COLO829 (cell line): ENCODE data around the gene FBXL13.
"Not testable (repeated sequence)": the region's sequence is repeated elsewhere in the genome, so short reads cannot be mapped to it uniquely, and the experiment has no call there.

Source experiments
- DNase-seq: peaks from one replicate; pipeline ENCODE4 v3.0.0; 2012; ENCODE audit warnings: low spot score

The FBXL13 gene

GRCh38 chr7:103079836-103080235 lies 5.2 kb upstream of the FBXL13 start:
- DNase-seq: no peak

- not testable (repeated sequence) for DNase-seq
These were observed 3.6 kb upstream of the FBXL13 start for GRCh38 chr7:103078226-103078625.

- DNase-seq: no peak
These were observed 2.7 kb upstream of the FBXL13 start for GRCh38 chr7:103077318-103077717.

- DNase-seq: no peak
These were observed 2.2 kb upstream of the FBXL13 start for GRCh38 chr7:103076764-103077163.

GRCh38 chr7:103075337-103075918 lies 832 bp upstream of the FBXL13 start:
- DNase-seq: peak; percentile 37

GRCh38 chr7:103073989-103074518 lies 542 bp downstream of the FBXL13 start:
- DNase-seq: no peak

GRCh38 chr7:103071000-103071399 lies 3.6 kb downstream of the FBXL13 start:
- no peak for DNase-seq

- DNase-seq: no peak
These were observed 5.9 kb downstream of the FBXL13 start for GRCh38 chr7:103068414-103069403.

GRCh38 chr7:103065667-103066066 lies 8.9 kb downstream of the FBXL13 start:
- DNase-seq: peak; percentile 60

- no peak for DNase-seq
These were observed 10.7 kb downstream of the FBXL13 start for GRCh38 chr7:103063895-103064294.

GRCh38 chr7:103059471-103059870 lies 15.1 kb downstream of the FBXL13 start:
- DNase-seq: no peak

- DNase-seq: no peak
These were observed 16.5 kb downstream of the FBXL13 start for GRCh38 chr7:103058122-103058521.

GRCh38 chr7:103056006-103056405 lies 18.6 kb downstream of the FBXL13 start:
- DNase-seq: not testable (repeated sequence)

- DNase-seq: no peak
These were observed 23.1 kb downstream of the FBXL13 start for GRCh38 chr7:103051519-103051918.

GRCh38 chr7:103048833-103049232 lies 25.8 kb downstream of the FBXL13 start:
- DNase-seq: no peak

- not testable (repeated sequence) for DNase-seq
These were observed 32.8 kb downstream of the FBXL13 start for GRCh38 chr7:103041815-103042214.

- DNase-seq: not testable (repeated sequence)
These were observed 36.5 kb downstream of the FBXL13 start for GRCh38 chr7:103037823-103038739.

- DNase-seq: no peak
These were observed 37.1 kb downstream of the FBXL13 start for GRCh38 chr7:103037476-103037822.

- DNase-seq: not testable (repeated sequence)
These were observed 40.3 kb downstream of the FBXL13 start for GRCh38 chr7:103034318-103034717.

GRCh38 chr7:103031781-103032180 lies 42.8 kb downstream of the FBXL13 start:
- DNase-seq: no peak

- DNase-seq: no peak
These were observed 43.6 kb downstream of the FBXL13 start for GRCh38 chr7:103031024-103031423.

- no peak for DNase-seq
These were observed 49.3 kb downstream of the FBXL13 start for GRCh38 chr7:103025341-103025740.
